ENCODE data around the gene STK36.

- TF ChIP-seq CTCF (conservative IDR thresholded peaks at IDR 0.05 in 1 of 2, IDR thresholded peaks at IDR 0.05 in 1 of 2; ENCODE audit: extremely low read depth in 1 of 2, insufficient read depth in 1 of 2, low read depth in 1 of 2, low read length in 2 of 2): no peak
- TF ChIP-seq EZH2 (IDR thresholded peaks at IDR 0.05; ENCODE audit: borderline replicate concordance, low read length): no peak
Measured at GRCh38 chr2:218623366-218623705, 48.5 kb upstream of the STK36 start.

All from mammary epithelial cell (primary cell).